Measurements from ENCODE around the gene NR1H3.
"Not testable (repeated sequence)": the region's sequence is repeated elsewhere in the genome, so short reads cannot be mapped to it uniquely, and the experiment has no call there.

NR1H3 gene

DNA sequence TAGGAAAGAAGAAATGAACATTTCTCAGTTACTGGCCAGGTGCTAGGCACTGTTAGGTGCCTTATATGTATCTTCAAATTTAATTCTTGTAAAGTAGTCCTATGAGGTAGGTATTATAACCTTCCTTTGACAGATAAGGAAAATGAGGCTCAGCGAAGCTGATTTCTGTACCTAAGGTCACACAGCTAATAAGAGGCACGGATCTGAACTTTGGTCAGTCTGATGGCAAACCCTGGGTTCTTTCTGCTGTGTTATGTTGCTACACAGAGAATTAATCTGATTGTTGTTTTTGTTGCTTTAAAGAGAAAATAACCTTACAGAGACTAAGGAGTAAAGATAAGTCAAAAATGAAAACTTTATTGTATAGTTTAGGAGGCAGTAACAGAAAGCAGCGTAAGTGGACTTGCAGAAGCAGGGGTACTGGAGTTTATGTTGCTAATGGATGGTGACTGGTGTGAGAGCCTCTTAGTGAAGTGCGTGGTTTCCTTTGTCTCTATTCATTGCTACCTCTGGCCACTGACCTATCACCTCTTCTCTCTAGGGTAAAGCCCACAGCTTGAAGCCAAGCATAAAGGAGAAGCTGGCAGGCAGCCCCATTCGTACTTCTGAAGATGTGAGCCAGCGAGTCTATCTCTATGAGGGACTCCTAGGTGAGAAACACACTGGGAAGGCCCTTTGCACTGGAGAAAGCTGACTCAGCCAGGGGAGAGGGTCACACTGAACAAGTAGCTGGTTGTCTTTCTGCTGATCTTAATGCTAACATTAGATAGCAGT is 50.4 kb downstream of the NR1H3 start:
- DNase-seq = no peak

- DNase-seq = no peak
Observed at GRCh38 chr11:47314992-47315391, 57.2 kb downstream of the NR1H3 start.

DNA sequence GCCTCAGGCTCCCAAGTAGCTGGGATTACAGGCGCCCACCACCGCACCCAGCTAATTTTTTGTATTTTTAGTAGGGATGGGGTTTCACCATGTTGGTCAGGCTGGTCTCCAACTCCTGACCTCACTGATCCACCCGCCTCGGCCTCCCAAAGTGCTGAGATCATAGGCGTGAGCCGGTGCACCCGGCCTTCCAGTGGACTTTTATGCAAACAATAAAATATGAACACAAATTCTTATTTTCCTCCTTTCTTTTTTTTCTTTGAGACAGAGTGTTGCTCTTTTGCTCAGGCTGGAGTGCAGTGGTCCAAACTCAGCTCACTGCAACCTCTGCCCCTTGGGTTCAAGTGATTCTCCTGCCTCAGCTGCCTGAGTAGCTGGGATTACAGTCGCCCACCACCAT is 58.7 kb downstream of the NR1H3 start:
- DNase-seq = not testable (repeated sequence)

- peak in 2 of 4 experiments; percentile 10 to 34 for DNase-seq
Observed at GRCh38 chr11:47317064-47317828, 59.5 kb downstream of the NR1H3 start.

GRCh38 chr11:47318166-47318565 is 60.4 kb downstream of the NR1H3 start:
- no peak for DNase-seq

All from suppressor macrophage (primary cell).